NB4 (cell line): ENCODE measurements around the gene DENND1A.

Source experiments
- CTCF ChIP-seq: IDR thresholded peaks from one replicate; pipeline ENCODE4 v1.5.1; 2012; ENCODE audit warnings: low read depth, low read length
- MYC ChIP-seq: IDR thresholded peaks from 2 replicates; pipeline ENCODE4 v1.6.1; 2011; ENCODE audit warnings: low read depth, low read length
- POLR2A ChIP-seq: IDR thresholded peaks from 2 replicates; pipeline ENCODE4 v1.6.1; 2011; ENCODE audit warnings: mild to moderate bottlenecking; ENCODE audit not compliant: insufficient read length; ENCODE audit errors: extremely low read depth

GRCh38 chr9:123484130-123484529 is 445.8 kb downstream of the DENND1A start:
- TF ChIP-seq POLR2A (no peak), CTCF (no peak), MYC (no peak)
